A549 (cell line): ENCODE data around the gene CLRN1.

Experiments used
- CBX2 ChIP-seq: fragments of 200-600 bp; sonication (generic); IDR thresholded peaks from 2 replicates; pipeline ENCODE4 v1.6.1; 2016; ENCODE audit warnings: low read depth, mild to moderate bottlenecking, borderline replicate concordance
- CHD2 ChIP-seq: fragments of 150-350 bp; IDR thresholded peaks from 2 replicates; pipeline ENCODE4 v1.6.1; 2014; ENCODE audit warnings: low read length; ENCODE audit not compliant: partially characterized antibody
- CTCF ChIP-seq: fragments of >200 bp; sonication (Bioruptor Twin); formaldehyde crosslinking; IDR thresholded peaks from 3 replicates; pipeline ENCODE4 v1.5.1; 2016
- ELK1 ChIP-seq: fragments of 150-350 bp; IDR thresholded peaks from 2 replicates; pipeline ENCODE4 v1.6.1; 2014; ENCODE audit warnings: low read depth, mild to moderate bottlenecking, low read length
- EP300 ChIP-seq, 2 experiments: fragments of >200 bp; sonication (Bioruptor Twin); formaldehyde crosslinking; IDR thresholded peaks; 2 replicates in 1 of 2; 3 replicates in 1 of 2; pipeline ENCODE4 v1.6.1; 2016 to 2017
- MYC ChIP-seq: IDR thresholded peaks from 2 replicates; pipeline ENCODE4 v1.6.1; 2012; ENCODE audit warnings: mild to moderate bottlenecking, inconsistent platforms, low read length, improper control_type of control experiment, borderline replicate concordance
- NPAS2 ChIP-seq: fragments of 250-450 bp; sonication (Bioruptor Pico); IDR thresholded peaks from 2 replicates; pipeline ENCODE4 v1.8.0; 2022; ENCODE audit warnings: mild to moderate bottlenecking, moderate library complexity, borderline replicate concordance
- NR3C1 ChIP-seq: fragments of >200 bp; sonication (Bioruptor Twin); formaldehyde crosslinking; IDR thresholded peaks from 3 replicates; pipeline ENCODE4 v1.6.1; 2017
- PBX3 ChIP-seq: IDR thresholded peaks from 2 replicates; pipeline ENCODE4 v1.6.1; 2012
- POLR2A ChIP-seq: IDR thresholded peaks from 2 replicates; pipeline ENCODE4 v1.6.1; 2012; ENCODE audit warnings: mild to moderate bottlenecking, low read length
- RAD21 ChIP-seq, 2 experiments: fragments of >200 bp in 1 of 2; sonication (Bioruptor Twin) in 1 of 2; formaldehyde crosslinking in 1 of 2; IDR thresholded peaks in 1 of 2; conservative IDR thresholded peaks in 1 of 2; 2 replicates in 1 of 2; 3 replicates in 1 of 2; pipeline ENCODE4 v1.6.1; 2012 to 2018; ENCODE audit warnings: inconsistent platforms in 1 of 2
- REST ChIP-seq: fragments of 200-600 bp; sonication (generic); IDR thresholded peaks from 2 replicates; pipeline ENCODE4 v1.6.1; 2016; ENCODE audit warnings: antibody characterized with exemption, mild to moderate bottlenecking, moderate library complexity
- RFX5 ChIP-seq: fragments of 450-650 bp; IDR thresholded peaks from 2 replicates; pipeline ENCODE4 v1.7.1; 2014; ENCODE audit warnings: antibody characterized with exemption, mild to moderate bottlenecking, moderate library complexity
- RNF2 ChIP-seq: fragments of 200-600 bp; sonication (generic); IDR thresholded peaks from 2 replicates; pipeline ENCODE4 v1.6.1; 2016; ENCODE audit warnings: low read depth, mild to moderate bottlenecking, antibody characterized with exemption, moderate library complexity, borderline replicate concordance

GRCh38 chr3:150951923-150952322 is 20.6 kb downstream of the CLRN1 start:
- TF ChIP-seq CTCF, result no peak
- TF ChIP-seq RFX5, result no peak
- TF ChIP-seq NR3C1, result no peak
- TF ChIP-seq POLR2A, result no peak
- TF ChIP-seq MYC, result no peak
- no peak for TF ChIP-seq RNF2
- no peak for TF ChIP-seq PBX3
- TF ChIP-seq RAD21 (conservative IDR thresholded peaks at IDR 0.05 in 1 of 2, IDR thresholded peaks at IDR 0.05 in 1 of 2), result no peak
- no peak for TF ChIP-seq NPAS2
- no peak for TF ChIP-seq ELK1
- no peak for TF ChIP-seq EP300 (IDR thresholded peaks at IDR 0.05)
- no peak for TF ChIP-seq CBX2
- TF ChIP-seq CHD2, result no peak
- TF ChIP-seq REST, result no peak
